ENCODE results near the gene CDK4.

GRCh38 chr12:57715786-57716185, 36.3 kb downstream of the CDK4 start:
- TF ChIP-seq POLR2A (IDR thresholded peaks at IDR 0.05) (no peak), CTCF (IDR thresholded peaks at IDR 0.05) (no peak)

Measured in stomach (tissue), 4 donors.